ENCODE results near the gene AIG1.
"Not testable (repeated sequence)": the region's sequence is repeated elsewhere in the genome, so short reads cannot be mapped to it uniquely, and the experiment has no call there.

The AIG1 gene

DNA sequence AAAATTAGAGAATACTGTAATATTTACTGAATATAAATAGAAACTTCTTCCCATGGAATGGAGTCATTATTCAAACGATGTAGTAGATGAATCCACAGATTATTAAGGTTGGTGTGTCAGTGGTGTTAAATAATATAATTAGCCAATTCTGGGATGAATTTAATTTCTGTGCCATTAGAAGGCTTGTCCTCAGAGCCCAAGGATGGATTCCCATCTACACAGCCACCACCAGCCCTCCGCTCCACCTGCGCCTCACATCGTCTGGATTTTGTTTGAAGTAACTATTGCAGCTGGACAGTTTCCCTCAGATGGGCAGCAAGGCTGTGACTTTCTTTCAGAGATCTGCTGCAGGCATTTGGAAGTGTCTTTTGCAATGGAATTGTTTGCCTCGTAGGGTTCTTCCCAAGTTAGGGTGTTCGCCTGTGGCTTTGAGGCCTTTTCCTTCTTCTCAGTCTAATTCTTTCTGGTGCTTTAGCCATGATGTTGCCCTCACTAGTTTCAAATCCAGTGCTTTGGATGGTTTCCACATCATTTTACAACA, 104.7 kb downstream of the AIG1 start:
- no peak for DNase-seq (ENCODE audit: low read depth in 2 of 2)

- DNase-seq (ENCODE audit: low read depth in 2 of 2) = no peak
Observed at GRCh38 chr6:143166247-143166695, 105.6 kb downstream of the AIG1 start.

DNA sequence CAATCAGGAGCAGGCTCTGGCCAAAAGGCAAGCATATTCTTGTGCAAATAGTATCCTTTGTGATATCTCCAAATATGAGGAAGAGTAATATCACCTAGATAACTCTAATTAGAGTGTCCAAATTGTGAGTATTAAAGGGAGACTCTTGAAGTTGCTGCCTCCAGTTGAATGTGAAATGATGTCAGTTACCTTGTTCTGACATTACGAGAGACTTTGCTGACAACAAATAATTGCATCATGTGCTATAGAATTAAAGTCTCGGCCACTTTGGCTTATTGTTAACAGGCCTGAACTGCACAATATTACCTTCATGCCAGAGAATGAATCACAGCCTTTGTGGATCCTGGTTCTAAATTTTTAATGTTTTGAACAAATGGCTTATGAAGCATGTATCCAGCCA, 106.5 kb downstream of the AIG1 start:
- DNase-seq (ENCODE audit: low read depth in 2 of 2) = no peak

- not testable (repeated sequence) for DNase-seq (ENCODE audit: low read depth in 2 of 2)
Observed at GRCh38 chr6:143168396-143168816, 107.7 kb downstream of the AIG1 start.

DNA sequence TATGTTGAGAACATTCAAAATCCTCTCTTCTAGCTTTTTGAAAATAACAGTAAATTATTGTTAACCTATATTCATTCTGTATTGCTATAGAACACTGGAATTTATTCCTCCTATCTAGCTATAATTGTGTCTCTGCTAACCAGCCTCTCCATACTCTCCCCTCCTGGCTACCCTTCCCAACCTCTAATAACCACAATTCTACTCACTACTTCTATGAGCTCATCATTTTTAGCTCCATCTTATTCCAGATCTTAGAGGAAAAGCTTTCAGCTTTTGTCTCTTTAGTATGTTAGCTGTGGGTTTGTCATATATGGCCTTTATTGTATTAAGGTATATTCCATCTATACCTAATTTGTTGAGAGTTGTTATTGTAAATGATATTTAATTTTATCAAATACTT, 108.8 kb downstream of the AIG1 start:
- no peak for DNase-seq (ENCODE audit: low read depth in 2 of 2)

- no peak for DNase-seq (ENCODE audit: low read depth in 2 of 2)
Observed at GRCh38 chr6:143174516-143174915, 113.8 kb downstream of the AIG1 start.

- no peak for DNase-seq (ENCODE audit: low read depth in 2 of 2)
Observed at GRCh38 chr6:143174951-143175350, 114.3 kb downstream of the AIG1 start.

GRCh38 chr6:143176090-143177021, 115.7 kb downstream of the AIG1 start:
- no peak for DNase-seq (ENCODE audit: low read depth in 2 of 2)

DNA sequence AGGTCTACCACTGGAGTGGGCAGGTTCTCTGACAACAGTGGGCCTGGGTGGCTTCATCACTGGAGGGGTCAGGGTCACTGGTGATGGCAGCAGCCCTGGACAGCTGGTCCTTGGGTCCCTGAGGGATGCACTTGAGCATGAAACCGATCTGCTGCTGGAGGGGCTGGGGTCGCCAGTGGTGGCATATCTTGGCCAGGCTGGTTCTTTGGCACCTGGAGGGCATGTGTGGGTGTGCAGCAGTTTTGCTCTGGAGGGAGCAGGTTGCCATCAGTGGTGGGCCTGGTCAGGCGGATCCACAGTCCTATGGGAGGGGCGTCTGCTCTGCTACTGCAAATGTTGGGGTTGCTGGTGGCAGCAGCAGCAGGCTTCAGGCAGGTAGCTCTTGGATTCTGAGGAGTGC, 117.0 kb downstream of the AIG1 start:
- DNase-seq (ENCODE audit: low read depth in 2 of 2) = no peak

GRCh38 chr6:143179096-143179495, 118.4 kb downstream of the AIG1 start:
- DNase-seq (ENCODE audit: low read depth in 2 of 2) = no peak

DNA sequence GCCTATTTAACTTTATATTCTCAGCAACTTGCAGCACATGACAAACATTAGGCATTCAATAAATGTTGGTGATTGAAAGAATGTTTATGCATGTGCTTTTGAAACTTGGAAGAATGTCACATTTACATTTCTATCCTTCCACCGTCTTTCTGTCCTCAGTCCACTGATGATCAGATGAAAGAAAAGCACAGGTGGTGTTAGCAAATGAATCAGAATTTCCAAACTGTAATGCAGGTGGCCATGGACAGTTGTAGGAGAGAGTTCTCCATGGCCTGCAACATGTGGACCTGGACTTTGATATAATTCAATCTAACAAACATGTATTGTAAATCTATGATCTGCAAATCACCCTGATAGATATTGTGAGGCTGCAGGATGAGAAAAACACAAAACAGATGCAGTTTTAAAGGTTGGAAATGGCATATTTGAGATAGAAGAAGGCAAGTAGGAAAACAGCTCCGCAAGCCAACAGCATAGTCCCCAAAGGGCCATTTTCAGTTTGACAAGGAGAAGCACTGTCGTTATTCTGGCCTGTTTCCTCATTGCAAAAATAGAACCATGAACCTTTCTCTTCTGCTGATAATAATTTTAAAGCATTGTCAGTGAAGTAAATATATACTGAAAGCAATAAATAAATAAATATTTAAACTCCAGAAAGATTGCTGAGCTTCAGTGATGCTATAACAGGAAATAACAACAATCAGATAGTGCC, 119.4 kb downstream of the AIG1 start:
- DNase-seq (ENCODE audit: low read depth in 2 of 2) = no peak

GRCh38 chr6:143180826-143181225, 120.1 kb downstream of the AIG1 start:
- no peak for DNase-seq (ENCODE audit: low read depth in 2 of 2)

- no peak for DNase-seq (ENCODE audit: low read depth in 2 of 2)
Observed at GRCh38 chr6:143183666-143184065, 123.0 kb downstream of the AIG1 start.

- no peak for DNase-seq (ENCODE audit: low read depth in 2 of 2)
Observed at GRCh38 chr6:143185288-143185687, 124.6 kb downstream of the AIG1 start.

GRCh38 chr6:143187238-143187923, 126.7 kb downstream of the AIG1 start:
- no peak for DNase-seq (ENCODE audit: low read depth in 2 of 2)

DNA sequence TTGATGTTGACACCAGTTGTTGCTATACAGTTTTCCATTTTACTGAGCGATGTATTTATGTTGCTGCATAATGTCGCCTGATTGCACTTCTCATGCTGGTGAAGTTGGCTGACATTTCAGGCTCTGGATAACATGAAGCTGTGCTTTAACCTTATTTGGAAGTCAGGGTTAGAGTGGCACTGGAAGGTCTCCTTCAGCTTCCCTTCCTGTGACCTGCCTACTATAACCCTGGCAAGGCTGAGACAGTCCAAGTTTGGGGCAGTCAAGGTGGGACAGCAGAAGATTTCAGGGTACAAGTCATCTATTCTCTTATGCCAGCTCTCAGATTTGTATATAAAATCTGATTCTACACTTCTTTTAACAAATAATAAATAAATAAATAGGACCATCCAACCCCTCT, 127.6 kb downstream of the AIG1 start:
- no peak for DNase-seq (ENCODE audit: low read depth in 2 of 2)

- DNase-seq (ENCODE audit: low read depth in 2 of 2) = no peak
Observed at GRCh38 chr6:143191361-143191760, 130.7 kb downstream of the AIG1 start.

DNA sequence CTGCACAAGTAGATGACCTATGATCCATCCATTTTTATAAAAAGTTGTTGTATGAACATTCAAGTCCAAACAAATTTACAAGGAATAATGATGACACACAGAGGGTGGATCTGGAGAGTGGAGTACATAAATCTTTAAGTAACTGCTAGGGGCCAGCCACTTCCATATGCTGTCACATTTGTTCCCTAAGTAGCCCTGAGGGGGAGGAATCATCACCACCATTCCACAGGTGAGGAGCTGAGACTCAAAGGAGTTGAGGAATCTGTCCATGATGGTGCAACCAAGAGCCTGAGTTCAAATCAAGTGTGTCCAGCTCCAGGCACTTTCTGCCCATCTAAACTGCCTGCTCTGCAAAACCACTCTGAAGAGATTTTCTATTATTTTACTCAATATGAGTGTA, 132.1 kb downstream of the AIG1 start:
- no peak for DNase-seq (ENCODE audit: low read depth in 2 of 2)

- DNase-seq (ENCODE audit: low read depth in 2 of 2) = no peak
Observed at GRCh38 chr6:143193571-143194094, 132.9 kb downstream of the AIG1 start.

DNA sequence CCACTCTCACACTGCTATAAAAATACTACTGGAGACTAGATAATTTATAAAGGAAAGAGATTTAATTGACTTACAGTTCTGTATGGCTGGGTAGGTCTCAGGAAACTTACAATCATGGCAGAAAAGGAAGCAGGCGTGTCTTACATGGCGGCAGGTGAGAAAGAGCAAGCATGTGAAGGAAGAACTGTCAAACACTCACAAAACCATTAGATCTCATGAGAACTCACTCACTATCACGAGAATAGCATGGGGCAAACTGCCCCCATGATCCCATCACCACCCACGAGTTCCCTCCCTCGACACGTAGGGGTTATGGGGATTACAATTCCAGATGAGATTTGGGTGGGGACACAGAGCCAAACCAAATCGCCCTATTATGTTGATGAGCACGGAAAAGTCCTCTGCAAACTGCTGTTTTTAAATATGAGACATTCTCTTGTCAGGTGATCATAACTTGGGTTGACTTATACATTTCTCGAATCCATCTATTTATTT, 133.5 kb downstream of the AIG1 start:
- no peak for DNase-seq (ENCODE audit: low read depth in 2 of 2)

- no peak for DNase-seq (ENCODE audit: low read depth in 2 of 2)
Observed at GRCh38 chr6:143195349-143195845, 134.7 kb downstream of the AIG1 start.
